Anterior cingulate cortex (tissue), 58 donors: ENCODE data around the gene SLX4.

Experiments used
- DNase-seq, 58 donors: peaks; one replicate each; lab custom pipeline; 2025; lab: John Stamatoyannopoulos, UW

SLX4 gene

DNA sequence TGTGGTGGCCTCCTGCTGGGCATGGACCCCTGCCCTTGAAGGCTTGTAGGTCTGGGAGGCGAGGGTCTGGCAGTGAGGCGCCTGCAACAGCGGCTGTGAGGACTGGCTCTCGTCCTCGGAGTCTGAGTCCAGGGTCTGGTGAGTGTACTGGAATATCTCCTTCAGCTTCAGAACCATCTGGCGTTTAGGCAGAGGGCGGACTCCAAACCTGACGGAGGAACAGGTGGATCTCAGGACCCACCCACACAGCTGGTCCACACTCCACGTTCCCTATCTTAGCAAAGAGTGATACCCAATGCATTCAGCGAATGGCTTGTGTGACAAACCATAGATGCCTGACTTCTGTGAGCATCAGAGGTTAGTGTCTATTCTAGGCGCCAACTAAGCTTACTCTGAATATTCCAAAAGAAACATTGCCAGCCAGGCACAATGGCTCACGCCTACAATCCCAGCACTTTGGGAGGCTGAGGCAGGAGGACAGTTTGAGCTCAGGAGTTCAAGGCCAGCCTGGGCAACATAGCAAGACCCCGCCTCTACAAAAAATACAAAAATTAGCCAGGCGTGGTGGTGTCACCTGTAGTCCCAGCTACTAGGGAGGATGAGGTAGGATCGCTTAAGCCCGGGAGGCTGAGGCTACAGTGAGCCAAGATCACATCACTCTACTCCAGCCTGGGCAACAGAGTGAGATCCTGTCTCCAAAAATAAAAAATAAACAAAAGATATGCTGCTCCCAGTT, 27.9 kb downstream of the SLX4 start:
- DNase-seq, result peak in 5 of 58 donors; percentile 6 to 34 (median 30)

- DNase-seq, result no peak
Observed at GRCh38 chr16:3582276-3583165, 28.9 kb downstream of the SLX4 start.

GRCh38 chr16:3581392-3581791, 30.0 kb downstream of the SLX4 start:
- DNase-seq, result no peak

DNA sequence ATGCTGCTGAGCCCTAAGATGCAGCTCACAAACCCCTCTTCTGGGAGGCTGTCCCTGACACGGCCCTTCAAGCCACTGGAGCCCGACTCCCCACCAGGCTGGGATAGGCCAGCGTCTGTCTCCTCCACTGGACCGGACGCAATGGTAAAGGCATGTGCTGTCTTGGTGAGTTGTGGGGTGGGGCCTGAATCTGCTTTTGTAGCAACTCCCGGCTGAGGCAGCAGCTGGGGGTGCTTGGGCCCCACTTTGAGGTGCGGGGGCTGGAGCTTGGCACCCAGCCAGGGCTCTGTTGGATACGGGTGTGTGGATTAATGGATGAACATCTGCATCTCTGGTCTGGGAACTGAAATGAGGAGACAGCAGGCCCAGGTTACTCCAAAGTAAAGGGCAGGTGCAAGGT, 30.7 kb downstream of the SLX4 start:
- no peak for DNase-seq

GRCh38 chr16:3580251-3580651, 31.2 kb downstream of the SLX4 start:
- DNase-seq, result no peak

DNA sequence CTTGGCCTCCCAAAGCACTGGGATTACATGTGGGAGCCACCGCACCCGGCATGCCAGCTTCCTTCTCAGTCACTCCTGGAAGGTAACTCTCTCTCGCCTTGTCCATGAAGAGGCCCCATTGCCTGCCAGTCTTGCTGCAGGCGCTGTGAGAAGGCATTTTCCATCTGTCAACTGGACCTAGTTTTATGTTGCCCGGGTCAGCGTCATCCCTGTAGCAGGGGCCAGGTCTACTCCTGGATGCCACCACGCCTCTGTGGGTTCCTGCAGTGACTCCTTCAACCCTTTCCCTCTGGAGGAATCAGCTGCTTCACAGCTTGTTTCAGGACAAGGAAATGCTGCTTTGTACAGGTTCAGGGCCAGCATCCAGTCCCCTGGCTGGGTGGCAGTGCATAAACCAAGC, 31.6 kb downstream of the SLX4 start:
- no peak for DNase-seq

DNA sequence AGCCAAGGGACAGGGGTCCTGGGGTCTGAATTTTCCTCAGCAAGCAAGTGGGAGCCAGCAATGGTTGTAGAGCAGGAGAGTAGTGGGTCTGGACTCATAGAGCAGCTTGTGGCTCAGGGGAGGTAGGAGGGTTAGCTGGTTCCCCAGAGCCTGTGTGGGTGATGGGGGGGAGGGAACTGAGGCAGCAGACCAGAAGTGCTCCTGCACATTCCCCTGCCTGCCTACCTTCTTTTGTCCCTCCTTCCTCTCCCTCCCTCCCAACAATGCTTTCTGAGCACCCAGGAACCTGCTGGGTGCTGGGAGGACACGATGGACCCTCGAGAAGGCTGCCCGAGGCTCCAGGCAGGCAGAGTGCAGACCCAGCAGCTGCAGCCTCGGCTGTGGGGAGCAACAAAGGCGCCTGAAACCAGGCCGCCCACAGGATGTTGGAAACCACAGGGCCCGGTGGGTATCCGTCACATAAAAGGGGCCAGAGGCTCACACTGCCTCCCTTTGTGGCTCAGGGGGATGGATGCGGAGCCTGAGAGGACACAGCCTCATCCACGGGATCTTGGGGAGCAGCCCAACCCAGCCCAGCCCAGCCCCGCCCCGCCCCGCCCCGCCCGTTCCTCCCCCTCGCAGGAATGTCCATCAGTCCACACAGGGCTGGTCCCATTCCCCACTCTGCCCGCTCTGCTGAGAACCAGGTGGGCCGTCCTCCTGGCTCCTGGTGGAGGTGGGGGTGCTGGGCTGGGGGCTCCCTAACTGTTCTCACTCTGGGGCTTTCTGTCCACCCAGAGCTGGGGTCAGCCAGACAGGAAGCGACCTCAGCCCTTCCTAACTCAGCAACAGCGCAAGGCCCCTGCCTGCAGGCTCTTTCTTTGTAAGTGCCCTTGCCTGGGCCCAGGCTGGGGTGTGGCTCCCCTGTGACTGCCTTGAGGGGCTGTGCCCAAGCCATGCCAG, 32.5 kb downstream of the SLX4 start:
- no peak for DNase-seq

- no peak for DNase-seq
Observed at GRCh38 chr16:3578121-3578520, 33.3 kb downstream of the SLX4 start.

GRCh38 chr16:3577302-3577752, 34.1 kb downstream of the SLX4 start, which contains the start of gene NLRC3:
Gene NLRC3 (minus strand): TSS chr16:3577403. CDS start chr16:3565036, 12,367 bp downstream.
- DNase-seq, result no peak

DNA sequence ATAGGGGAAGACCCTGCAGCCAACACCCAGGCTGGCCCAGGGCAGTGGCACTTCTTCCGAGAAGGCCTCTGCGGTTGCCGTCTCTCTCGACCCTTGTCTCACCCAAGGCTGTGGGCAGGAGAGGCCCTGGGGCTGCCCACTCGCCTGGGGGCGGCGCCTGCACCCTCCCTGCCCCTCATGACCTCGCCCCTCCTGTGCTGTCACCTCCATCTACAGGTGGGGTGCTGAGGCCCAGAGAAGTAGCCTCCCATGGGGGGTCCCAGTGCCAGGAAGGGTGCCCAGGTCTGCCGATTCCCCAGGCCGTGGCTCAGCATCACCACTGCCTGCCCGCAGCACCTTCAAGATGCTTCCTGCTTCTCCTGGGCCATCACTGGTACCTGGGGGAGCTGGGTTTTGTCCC, 35.2 kb downstream of the SLX4 start:
- DNase-seq, result no peak

DNA sequence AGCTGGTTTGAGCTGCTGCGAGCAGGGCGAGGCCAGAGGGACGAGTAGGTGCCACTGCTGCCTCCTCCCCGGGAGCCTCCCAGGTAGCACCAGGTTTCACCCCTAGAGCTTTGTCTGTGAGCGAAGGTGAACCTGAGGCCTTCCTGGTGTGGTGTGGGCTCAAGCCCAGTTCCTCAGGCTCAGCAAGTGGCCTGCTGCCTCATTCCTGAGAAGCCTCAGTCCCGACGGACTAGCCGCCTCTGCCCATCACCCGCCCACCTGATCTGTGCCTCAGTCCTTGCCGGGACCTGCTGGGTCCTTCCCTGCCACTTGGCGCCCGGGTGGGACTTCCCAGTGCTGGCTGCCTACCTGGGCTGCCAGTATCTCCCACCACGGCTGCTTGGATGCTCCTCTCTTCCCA, 35.9 kb downstream of the SLX4 start:
- no peak for DNase-seq

- no peak for DNase-seq
Observed at GRCh38 chr16:3574195-3574594, 37.2 kb downstream of the SLX4 start.

DNA sequence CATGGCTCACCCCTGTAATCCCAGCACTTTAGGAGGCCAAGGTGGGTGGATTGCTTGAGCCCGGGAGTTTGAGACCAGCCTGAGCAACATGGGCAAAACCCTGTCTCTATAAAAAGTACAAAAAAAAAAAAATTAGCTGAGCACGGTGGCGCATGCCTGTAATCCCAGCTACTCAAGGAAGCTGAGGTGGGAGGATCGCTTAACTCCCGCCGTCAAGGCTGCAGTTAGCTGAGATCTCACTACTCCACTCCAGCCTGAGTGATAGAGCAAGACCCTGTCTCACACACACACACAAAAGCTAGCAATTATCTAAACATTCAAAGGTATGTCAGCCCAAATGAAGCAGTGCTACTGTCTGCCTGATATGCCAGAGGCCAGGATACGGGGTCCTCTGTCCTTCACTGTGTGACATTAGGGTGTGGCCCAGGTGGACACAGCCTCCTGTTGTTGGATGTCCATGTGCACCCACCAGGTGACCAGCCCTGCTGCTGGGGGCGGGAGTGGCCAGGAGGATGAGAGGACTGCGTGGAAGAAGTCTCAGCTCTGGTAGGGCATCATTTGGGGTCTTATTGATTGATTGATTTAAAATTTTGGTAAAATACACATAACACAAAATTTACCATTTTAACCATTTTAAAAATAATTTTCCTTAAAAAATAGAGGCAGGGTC, 38.1 kb downstream of the SLX4 start:
- no peak for DNase-seq

DNA sequence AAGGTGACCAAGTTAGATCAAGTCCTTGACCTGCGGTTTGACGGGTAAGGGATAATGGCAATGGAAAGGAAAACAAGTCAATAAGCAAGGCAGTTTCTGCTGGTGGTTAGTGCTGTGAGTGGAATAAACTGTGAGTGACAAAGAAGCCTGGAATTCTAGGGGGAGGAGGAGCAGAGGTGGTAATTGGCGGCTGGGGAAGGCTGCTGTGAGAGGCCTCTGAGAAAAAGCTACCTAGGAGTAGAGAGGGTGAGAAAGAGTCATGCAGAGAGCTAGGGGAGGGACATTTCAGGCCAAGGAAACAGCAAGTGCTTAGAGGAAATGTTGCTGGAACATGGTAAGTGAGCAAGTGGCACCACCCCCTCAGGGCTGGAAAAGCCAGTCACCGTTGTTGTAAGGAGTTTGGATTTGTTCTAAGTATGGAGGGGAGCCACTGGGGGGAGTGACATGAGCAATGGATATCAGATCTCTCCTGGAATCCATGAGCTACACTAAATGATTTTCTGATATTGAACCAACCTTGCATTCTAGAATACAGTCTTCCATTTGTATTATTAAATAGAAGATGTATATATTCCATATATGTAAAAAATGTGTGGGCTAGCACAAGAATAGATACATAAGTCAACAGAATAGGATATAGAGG, 40.9 kb downstream of the SLX4 start:
- no peak for DNase-seq

DNA sequence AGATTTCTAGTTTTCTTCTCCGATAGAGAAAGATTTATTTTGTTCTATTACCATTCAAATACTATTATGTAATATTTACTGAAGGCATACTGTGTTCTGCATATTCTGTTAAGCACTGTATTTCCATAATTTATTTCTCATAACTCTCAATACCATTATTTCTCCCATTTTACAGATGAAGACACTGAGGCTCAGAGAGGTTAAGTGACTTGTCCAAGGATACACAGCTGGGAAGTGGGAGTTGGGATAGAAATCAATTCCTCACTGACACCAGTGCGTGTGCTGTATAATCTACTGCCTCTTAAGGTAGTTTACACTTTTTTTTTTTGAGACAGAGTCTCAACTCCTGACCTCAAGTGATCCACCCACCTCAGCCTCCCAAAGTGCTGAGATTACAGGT, 41.6 kb downstream of the SLX4 start:
- no peak for DNase-seq

DNA sequence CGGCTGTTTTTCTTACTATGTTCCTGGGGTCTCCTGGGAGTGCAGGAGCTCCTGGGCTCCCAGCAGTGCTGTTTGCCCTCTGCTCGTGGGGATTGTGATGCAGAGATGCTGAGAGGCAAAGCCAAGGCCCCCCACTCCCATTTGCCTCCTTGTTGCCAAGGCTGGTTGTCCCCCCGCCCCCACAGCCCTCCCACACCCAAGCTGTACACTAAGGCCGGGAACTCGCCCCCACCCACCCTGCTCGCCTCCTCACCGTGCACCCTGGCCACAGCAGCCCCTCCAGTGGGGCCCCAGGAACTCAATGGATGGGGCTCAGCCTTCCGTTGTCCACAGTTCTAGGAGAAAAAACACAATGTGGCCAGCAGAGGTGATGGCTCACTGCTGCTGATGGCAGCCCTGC, 44.4 kb downstream of the SLX4 start:
- DNase-seq, result no peak

- DNase-seq, result no peak
Observed at GRCh38 chr16:3564889-3565141, 46.6 kb downstream of the SLX4 start.

DNA sequence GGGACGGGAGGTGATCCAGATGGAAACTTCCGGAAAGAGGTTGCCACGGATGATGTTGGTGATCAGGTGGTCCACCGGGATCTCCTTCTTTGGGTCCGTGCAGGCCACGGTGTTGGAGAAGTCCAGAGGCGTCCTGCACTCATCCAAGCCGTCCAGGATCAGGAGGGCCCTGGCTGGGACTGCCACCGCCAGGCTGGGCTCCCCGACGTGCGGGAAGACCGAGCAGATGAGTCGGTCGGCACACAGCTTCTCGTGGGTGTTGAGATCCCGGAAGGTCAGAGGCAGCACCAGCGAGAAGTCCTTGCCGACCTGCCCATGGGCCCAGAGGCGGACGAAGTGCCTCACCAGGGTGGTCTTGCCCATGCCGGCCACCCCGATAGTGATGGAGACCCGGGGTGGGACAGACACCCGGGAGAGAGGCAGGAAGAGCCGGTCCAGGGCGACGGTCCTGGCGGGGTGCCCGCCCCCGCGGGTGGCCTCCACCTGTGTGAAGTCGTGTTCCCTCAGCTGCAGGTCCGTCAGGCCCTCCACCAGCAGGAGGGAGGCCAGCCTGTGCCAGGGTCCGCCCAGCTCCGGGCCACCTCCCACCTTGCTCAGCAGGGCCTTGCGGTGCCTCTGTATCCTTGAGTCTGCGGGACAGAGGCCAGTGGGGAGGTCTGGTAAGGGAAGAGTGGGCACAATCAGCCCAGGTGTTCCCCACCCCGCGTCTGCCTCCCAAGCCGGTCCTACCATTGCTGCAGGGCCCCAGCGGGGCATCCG, 47.1 kb downstream of the SLX4 start:
- DNase-seq, result no peak

DNA sequence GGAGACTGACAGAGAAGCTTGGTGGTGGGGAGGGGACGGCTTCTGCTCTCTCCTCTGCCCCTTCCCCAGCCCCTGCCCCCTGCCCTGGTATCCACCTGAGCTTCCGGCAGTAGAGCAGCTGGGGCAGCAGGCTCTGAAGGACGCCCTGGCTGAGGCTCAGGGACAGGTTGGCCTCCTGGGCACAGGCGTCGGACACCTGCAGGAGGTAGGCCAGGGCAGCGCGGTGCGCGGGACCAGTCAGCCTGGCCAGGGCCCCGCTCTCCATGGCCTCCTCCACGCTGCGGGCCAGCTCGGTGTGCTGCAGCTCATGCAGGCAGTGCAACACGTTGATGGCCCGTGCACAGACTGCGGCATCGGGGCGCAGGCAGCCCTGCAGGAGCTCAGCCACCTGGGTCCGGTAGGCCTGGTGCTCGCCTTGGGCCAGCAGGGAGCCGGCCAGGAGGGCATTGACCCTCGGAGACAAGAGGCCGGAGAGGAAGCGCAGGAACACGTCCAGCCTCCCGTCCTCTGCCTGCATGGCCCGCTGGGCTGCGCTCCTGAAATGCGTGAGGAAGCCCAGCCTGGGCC, 48.4 kb downstream of the SLX4 start:
- DNase-seq, result no peak
